ENCODE results near the gene MPEG1.

DNA sequence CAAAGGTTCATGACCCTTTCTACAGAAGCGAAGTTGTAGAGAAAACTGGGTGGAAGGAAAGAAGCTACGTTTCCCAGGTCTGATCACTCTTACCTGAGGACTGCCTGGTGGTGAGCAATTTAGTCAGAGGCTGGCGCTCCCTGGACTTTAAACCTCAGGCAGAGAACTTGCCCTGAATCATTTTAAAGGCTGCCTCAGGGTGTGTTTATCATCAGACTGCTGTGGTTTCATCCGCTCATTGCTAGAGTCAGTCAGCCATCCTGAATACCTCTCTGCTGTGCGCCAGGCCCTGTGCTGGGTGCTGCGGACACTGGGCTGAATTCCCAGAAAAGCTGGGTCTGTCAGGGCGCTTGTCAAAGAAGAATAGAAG, 38.1 kb downstream of the MPEG1 start:
- TF ChIP-seq, protein P1, sequence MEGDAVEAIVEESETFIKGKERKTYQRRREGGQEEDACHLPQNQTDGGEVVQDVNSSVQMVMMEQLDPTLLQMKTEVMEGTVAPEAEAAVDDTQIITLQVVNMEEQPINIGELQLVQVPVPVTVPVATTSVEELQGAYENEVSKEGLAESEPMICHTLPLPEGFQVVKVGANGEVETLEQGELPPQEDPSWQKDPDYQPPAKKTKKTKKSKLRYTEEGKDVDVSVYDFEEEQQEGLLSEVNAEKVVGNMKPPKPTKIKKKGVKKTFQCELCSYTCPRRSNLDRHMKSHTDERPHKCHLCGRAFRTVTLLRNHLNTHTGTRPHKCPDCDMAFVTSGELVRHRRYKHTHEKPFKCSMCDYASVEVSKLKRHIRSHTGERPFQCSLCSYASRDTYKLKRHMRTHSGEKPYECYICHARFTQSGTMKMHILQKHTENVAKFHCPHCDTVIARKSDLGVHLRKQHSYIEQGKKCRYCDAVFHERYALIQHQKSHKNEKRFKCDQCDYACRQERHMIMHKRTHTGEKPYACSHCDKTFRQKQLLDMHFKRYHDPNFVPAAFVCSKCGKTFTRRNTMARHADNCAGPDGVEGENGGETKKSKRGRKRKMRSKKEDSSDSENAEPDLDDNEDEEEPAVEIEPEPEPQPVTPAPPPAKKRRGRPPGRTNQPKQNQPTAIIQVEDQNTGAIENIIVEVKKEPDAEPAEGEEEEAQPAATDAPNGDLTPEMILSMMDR (conservative IDR thresholded peaks at IDR 0.05; ENCODE audit: low read depth, low read length) = no peak
- TF ChIP-seq NFE2L2 (IDR thresholded peaks at IDR 0.05; ENCODE audit: low read depth, low read length) = no peak
- no peak for TF ChIP-seq RAD21 (IDR thresholded peaks at IDR 0.05; ENCODE audit: low read length)
- TF ChIP-seq CHD1 (IDR thresholded peaks at IDR 0.05; ENCODE audit: low read depth, low read length) = no peak
- TF ChIP-seq CEBPB (IDR thresholded peaks at IDR 0.05; ENCODE audit: low read depth, low read length) = no peak
- no peak for TF ChIP-seq POLR2A (IDR thresholded peaks at IDR 0.05; ENCODE audit: low read depth, low read length)
- TF ChIP-seq, protein P2, sequence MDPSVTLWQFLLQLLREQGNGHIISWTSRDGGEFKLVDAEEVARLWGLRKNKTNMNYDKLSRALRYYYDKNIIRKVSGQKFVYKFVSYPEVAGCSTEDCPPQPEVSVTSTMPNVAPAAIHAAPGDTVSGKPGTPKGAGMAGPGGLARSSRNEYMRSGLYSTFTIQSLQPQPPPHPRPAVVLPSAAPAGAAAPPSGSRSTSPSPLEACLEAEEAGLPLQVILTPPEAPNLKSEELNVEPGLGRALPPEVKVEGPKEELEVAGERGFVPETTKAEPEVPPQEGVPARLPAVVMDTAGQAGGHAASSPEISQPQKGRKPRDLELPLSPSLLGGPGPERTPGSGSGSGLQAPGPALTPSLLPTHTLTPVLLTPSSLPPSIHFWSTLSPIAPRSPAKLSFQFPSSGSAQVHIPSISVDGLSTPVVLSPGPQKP (IDR thresholded peaks at IDR 0.05; ENCODE audit: borderline replicate concordance, low read depth, low read length) = no peak
- no peak for TF ChIP-seq MXI1 (IDR thresholded peaks at IDR 0.05; ENCODE audit: borderline replicate concordance, low read depth, low read length)
